H54 (cell line): ENCODE measurements around the gene PFKL.

Experiments
- DNase-seq: peaks from one replicate; pipeline ENCODE4 v3.0.0; 2011; ENCODE audit warnings: low spot score, mixed read lengths; ENCODE audit not compliant: insufficient read length
- FAIRE-seq: peaks from 3 replicates; lab custom pipeline; 2011; peaks lifted over from hg19 to GRCh38; lab: Jason Lieb, UNC
- POLR2A ChIP-seq: IDR thresholded peaks from 2 replicates; pipeline ENCODE4 v1.6.1; 2011; ENCODE audit warnings: low read depth, mild to moderate bottlenecking, low read length

The PFKL gene

GRCh38 chr21:44318489-44319285 lies 18.8 kb downstream of the PFKL start:
- FAIRE-seq (no peak), DNase-seq (no peak)
- TF ChIP-seq POLR2A = no peak

- TF ChIP-seq POLR2A = no peak
- DNase-seq = no peak
- no peak for FAIRE-seq
Measured at GRCh38 chr21:44319407-44320065, 19.7 kb downstream of the PFKL start.

DNA sequence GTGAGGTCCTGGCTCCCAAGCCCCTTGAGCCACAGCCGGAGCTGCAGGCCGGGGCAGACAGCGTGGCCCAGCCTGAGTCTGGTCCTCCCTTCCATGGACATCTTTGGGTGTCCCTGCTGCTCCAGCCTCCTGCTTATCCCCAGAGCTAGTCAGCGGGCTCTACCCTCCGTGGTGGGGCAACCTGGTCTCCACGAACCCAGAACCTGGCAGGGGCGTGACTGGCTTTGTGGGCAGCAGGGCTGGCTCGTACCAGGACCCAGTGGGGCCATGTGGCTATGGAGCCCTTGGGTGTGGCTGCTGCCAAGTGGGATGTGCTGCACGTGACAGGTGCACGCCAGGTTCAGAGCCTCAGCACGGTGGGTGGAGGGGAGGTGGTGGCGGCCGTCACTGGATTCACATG lies 21.0 kb downstream of the PFKL start:
- DNase-seq (no peak), FAIRE-seq (no peak)
- TF ChIP-seq POLR2A = no peak

DNA sequence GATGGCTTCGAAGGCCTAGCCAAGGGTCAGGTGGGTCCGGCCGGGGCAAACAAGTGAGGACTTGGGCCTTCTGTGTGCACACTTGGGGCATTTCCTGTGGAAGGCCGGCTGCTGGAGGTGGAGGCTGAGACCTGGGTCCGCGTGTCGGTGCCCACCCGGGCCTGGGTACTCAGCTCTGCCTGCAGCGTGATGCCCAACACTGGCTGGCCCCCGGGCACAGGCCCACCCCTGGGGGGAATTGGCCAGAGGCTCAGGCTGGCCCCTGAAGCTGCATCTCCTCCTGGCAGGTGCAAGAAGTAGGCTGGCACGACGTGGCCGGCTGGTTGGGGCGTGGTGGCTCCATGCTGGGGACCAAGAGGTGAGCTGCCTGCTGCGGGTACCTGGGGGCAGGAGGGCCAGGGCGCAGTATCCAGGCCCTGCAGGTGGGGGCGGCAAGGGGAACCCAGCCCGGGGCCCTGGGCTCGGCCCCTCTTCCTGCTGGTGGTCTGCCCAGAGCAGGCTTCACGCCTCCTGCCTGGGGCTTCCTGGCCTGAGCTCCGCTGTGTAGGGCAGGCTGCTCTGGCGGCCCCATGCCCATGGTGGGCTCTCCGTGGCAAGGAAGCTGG lies 22.1 kb downstream of the PFKL start:
- TF ChIP-seq POLR2A = no peak
- no peak for DNase-seq
- FAIRE-seq = no peak

DNA sequence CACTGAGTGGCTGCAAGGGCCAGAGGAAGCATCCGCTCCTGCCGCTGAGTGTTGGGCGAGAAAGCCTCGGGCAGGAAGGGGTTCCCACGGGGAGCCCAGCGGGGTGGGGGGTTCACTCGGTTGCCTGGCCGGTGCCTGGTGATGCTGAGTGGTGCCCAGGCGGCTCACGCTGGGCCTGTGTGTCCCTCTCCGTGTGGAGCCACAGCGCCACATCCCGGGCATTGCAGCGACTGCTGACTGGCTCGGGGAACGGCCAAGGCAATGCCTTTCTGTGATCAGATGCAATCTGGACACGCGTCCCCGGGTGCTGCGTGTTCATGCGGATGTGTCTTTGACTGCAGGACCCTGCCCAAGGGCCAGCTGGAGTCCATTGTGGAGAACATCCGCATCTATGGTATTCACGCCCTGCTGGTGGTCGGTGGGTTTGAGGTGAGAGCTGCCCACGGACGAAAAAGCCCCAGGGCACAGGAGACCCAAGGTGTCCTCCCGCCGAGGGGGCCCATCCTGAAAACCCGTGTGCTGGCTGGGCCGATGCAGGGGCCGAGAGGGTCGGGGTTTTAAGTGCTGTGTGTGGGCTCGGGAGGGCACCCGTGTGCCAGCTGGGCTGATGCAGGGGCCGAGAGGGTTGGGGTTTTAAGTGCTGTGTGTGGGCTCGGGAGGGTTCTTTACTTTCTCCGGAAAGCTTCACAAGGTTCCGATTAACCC lies 22.9 kb downstream of the PFKL start:
- no peak for TF ChIP-seq POLR2A
- no peak for FAIRE-seq
- no peak for DNase-seq

DNA sequence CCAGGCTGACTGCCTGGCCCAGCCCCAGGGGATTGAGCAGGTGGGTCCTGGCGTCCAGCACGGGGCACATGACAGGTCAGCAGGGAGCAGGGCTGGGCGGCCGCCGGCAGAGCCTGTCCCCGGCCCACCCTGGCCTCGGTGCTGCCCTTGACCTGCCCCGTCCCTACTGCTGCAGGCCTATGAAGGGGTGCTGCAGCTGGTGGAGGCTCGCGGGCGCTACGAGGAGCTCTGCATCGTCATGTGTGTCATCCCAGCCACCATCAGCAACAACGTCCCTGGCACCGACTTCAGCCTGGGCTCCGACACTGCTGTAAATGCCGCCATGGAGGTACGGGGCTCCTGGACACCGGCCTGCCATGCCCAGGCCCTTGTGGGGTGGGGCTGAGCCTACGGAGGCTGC lies 23.7 kb downstream of the PFKL start:
- FAIRE-seq (no peak), DNase-seq (no peak)
- no peak for TF ChIP-seq POLR2A

DNA sequence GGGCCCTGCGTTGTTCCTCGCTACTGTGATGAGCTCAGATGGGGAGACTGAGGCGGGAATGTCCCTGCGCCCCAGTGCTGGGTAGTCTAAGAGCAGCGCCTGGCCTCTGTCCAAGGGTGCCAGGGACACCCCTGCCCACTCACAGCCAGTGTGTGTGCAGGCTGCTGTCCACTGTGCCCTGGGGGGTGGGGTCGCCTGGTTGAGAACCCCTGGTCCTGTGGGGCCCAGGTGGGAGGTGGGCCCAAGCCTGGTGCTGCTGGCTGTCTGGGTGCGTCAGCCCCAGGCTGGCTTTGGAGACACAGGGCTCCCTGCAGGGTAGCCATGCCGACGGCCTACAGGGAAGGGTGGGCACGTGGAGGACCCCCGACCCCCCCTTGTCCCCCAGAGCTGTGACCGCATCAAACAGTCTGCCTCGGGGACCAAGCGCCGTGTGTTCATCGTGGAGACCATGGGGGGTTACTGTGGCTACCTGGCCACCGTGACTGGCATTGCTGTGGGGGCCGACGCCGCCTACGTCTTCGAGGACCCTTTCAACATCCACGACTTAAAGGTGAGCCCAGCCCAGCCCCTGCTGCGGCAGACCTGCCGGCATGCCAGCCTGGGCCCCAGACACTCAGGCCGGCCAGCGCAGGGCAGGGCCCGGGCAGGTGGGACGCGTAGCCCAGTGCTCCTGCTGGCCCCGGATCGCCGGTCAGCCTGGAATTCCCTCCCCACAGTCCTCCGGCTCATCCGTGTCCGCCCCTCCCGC lies 24.4 kb downstream of the PFKL start:
- FAIRE-seq (no peak), DNase-seq (no peak)
- no peak for TF ChIP-seq POLR2A

- FAIRE-seq = no peak
- TF ChIP-seq POLR2A = no peak
- DNase-seq = no peak
Measured at GRCh38 chr21:44324854-44325107, 24.9 kb downstream of the PFKL start.

DNA sequence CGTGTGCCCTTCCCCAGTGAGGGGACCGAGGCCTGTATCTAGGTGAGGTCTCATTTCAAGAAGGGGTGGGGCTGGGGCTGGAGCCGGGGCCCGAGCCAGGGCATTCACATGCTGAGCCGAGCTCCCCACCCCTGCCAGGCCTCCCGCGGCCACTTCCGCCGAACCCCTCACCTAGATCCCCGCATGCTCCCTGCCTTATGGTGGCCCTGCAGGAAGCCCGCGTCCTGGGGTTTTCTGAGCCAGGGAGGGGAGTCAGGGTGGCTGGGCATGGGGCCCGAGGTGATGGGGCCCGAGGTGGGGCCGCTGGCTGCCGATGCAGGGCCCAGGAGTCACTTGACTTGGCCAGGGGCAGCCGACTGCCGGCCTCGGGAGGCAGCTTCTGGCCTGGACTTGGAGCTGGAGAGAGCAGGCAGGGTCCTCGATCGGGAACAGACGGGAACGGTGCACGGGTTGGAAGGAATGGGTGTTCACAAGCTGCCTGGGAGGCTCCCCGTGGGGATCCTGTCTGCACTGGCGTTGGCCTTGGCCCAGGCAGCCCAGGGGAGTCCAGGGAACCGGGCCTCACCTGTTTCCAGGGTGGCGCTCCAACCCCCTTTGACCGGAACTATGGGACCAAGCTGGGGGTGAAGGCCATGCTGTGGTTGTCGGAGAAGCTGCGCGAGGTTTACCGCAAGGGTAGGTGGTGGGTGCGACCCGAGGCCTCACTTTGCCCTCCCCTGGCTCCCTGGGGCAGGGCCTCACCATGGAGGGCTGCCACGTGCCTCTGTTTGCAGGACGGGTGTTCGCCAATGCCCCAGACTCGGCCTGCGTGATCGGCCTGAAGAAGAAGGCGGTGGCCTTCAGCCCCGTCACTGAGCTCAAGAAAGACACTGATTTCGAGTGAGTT lies 25.8 kb downstream of the PFKL start:
- no peak for FAIRE-seq

DNA sequence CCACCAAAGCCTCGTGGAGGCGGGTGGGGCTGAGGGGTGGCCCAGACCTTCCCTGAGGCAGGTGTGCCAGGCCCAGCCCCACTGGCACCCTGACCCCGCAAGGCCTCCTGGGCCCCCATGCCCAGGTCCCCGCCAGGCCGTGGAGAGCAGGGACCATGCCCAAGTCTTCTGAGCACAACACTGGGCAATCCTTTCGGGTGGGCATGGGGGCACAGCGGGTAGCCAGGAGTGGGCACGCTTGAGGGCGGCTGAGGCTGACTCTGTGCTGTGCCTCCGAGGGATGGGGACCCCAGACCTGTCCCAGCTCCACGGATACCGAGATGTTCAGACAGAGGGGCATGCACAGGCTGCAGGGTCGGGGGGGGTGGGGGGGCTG lies 26.4 kb downstream of the PFKL start:
- no peak for FAIRE-seq
- TF ChIP-seq POLR2A = no peak
- DNase-seq = no peak

More for the DNA sequence above, 25.8 kb downstream of the PFKL start:
- TF ChIP-seq POLR2A = no peak
- DNase-seq = no peak

DNA sequence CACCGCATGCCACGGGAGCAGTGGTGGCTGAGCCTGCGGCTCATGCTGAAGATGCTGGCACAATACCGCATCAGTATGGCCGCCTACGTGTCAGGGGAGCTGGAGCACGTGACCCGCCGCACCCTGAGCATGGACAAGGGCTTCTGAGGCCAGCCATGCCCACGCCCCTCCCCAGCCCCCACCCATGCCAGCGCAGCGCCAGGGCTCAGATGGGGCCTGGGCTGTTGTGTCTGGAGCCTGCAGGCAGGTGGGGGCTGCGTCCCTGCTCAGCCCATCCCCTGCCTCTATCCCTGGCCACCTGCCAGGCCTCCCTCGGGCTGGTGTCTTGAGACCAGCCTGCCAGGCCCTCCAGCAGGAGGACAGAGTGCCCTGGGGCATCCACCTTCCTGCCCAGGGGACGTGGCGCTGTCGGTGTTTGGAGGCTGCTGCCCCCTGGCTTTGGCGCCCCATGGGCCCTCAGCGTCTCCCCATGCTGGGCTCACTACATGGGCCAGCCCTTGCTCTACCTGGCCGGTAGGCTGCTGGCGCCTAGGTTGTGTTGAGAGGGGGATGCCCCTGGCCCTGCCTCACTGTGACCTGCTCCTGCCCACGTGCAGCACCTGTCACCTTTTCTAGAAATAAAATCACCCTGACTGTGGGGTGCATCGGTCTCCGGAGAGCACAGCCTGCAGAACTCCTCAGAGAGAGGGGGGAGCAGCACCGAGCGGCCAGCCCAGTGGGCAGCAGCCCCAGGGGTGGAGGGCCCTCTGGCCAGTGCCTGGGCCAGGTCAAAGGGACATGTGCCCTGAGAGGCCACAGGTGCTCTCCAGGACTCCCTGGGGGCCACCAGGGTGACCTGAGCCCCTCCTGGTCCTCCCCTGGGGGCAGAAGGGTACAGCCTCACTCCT lies 27.1 kb downstream of the PFKL start:
- DNase-seq (no peak), FAIRE-seq (no peak)
- TF ChIP-seq POLR2A = no peak

GRCh38 chr21:44327603-44327974 lies 27.7 kb downstream of the PFKL start:
- DNase-seq = no peak
- TF ChIP-seq POLR2A = no peak
- no peak for FAIRE-seq
